ENCODE data around the gene FIZ1. TPM values are rescaled to one million over a fixed set of nuclear protein-coding genes. Genes with fewer than 3 reads are reported as not detected.

Gene FIZ1
- total RNA-seq: 1 to 10 TPM; 7.8 to 9.7 TPM
- long read RNA-seq, donor 1, partial matches to known transcripts: 1 of 4 reads
- long read RNA-seq, donor 1, other reads (novel, unspliced or antisense): 0 of 4 reads
- long read RNA-seq, donor 2, partial matches to known transcripts: 0 of 1 reads
- long read RNA-seq, donor 2, other reads (novel, unspliced or antisense): 1 of 1 reads

- peak; percentile 99 for DNase-seq (ENCODE audit: low spot score)
- intact Hi-C loops (cut with DNase I): no loop called here
Measured at GRCh38 chr19:55599468-55599841, at the start of gene FIZ1. TSS of gene FIZ1 (minus strand) at chr19:55599517. CDS start at chr19:55597865, 1,652 bp downstream.

GRCh38 chr19:55648585-55649267 is 49.4 kb upstream of the FIZ1 start:
- intact Hi-C loops (cut with DNase I): no loop called here
- DNase-seq (ENCODE audit: low spot score): no peak

GRCh38 chr19:55647732-55648584 is 48.6 kb upstream of the FIZ1 start, which contains the start of gene CCDC106:
TSS of gene CCDC106 (plus strand) at chr19:55648212. CDS start at chr19:55649047, 835 bp downstream.
- DNase-seq (ENCODE audit: low spot score): peak; percentile 91
- intact Hi-C loops (cut with DNase I): no loop called here

- DNase-seq (ENCODE audit: low spot score): no peak
Measured at GRCh38 chr19:55646889-55647731, 47.8 kb upstream of the FIZ1 start.

GRCh38 chr19:55645512-55645881 is 46.2 kb upstream of the FIZ1 start:
- no peak for DNase-seq (ENCODE audit: low spot score)
- intact Hi-C loops (cut with DNase I): no loop called here

More at GRCh38 chr19:55646889-55647731, 47.8 kb upstream of the FIZ1 start:
- intact Hi-C loops (cut with DNase I): no loop called here

GRCh38 chr19:55644842-55645511 is 45.7 kb upstream of the FIZ1 start:
- DNase-seq (ENCODE audit: low spot score): no peak
- intact Hi-C loops (cut with DNase I): no loop called here

GRCh38 chr19:55644191-55644833 is 45.0 kb upstream of the FIZ1 start:
- intact Hi-C loops (cut with DNase I): no loop called here
- no peak for DNase-seq (ENCODE audit: low spot score)

GRCh38 chr19:55643887-55644176 is 44.5 kb upstream of the FIZ1 start:
- no peak for DNase-seq (ENCODE audit: low spot score)
- intact Hi-C loops (cut with DNase I): no loop called here

GRCh38 chr19:55643003-55643886 is 43.9 kb upstream of the FIZ1 start, which contains the start of gene ZNF581:
TSS of gene ZNF581 (plus strand) at chr19:55643649. CDS start at chr19:55644572, 923 bp downstream.
- intact Hi-C loops (cut with DNase I): no loop called here
- peak; percentile 93 for DNase-seq (ENCODE audit: low spot score)

GRCh38 chr19:55642153-55643002 is 43.1 kb upstream of the FIZ1 start:
- no peak for DNase-seq (ENCODE audit: low spot score)
- intact Hi-C loops (cut with DNase I): no loop called here

GRCh38 chr19:55641426-55642152 is 42.3 kb upstream of the FIZ1 start:
- intact Hi-C loops (cut with DNase I): no loop called here
- DNase-seq (ENCODE audit: low spot score): no peak

- DNase-seq (ENCODE audit: low spot score): no peak
- intact Hi-C loops (cut with DNase I): no loop called here
Measured at GRCh38 chr19:55640577-55641425, 41.5 kb upstream of the FIZ1 start, which contains the start of gene ZNF580. TSS of gene ZNF580 (plus strand) at chr19:55641002. CDS start at chr19:55642509, 1,507 bp downstream.

- peak; percentile 93 for DNase-seq (ENCODE audit: low spot score)
- intact Hi-C loops (cut with DNase I): no loop called here
Measured at GRCh38 chr19:55640043-55640576, 40.8 kb upstream of the FIZ1 start.

- intact Hi-C loops (cut with DNase I): no loop called here
- no peak for DNase-seq (ENCODE audit: low spot score)
Measured at GRCh38 chr19:55638864-55639359, 39.6 kb upstream of the FIZ1 start.

Measured in posterior vena cava (tissue), 2 donors.